ENCODE data around the gene KRTAP27-1. TPM values are rescaled to one million over a fixed set of nuclear protein-coding genes. Genes with fewer than 3 reads are reported as not detected.

KRTAP27-1 gene
- total and polyA plus RNA-seq, 7 donors, result not detected

DNA sequence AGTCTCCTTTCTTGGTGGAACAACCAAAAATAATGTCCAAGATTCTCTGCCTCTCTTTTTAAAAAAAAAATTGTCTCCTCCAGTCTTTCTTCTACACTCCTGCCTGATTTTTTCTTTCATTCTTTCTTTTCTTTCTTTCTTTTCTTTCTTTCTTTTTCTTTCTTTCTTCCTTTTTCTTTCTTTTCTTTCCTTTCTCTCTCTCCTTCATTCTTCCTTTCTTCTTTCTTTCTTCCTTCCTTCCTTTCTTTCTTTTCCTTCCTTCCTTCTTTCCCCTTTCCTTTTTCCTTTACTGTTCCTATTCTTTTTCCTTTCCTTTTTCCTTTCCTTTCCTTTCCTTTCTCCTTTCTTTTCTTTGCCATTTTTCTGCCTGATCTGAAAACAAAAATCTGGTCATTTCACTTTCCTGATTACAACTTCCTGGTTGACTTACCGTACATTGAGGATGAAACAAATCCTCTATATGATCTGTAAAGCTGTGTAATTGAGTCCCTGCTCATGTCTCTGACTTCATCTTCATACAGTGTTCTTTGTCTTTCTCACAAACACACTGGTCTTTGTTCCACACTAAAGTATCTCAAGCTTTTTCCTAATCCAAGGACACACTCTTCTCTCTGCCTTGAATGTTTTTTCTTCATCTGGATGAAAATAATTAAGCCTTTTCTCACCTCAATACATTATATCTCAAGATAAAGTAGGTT, 17.0 kb upstream of the KRTAP27-1 start:
- H3K4me3 ChIP-seq, result no peak overlapping the region
- 59 to 76% methylated on average over 1 of the region's 1 CpG for WGBS, 2 donors
- no peak for DNase-seq
- TF ChIP-seq, protein P1, sequence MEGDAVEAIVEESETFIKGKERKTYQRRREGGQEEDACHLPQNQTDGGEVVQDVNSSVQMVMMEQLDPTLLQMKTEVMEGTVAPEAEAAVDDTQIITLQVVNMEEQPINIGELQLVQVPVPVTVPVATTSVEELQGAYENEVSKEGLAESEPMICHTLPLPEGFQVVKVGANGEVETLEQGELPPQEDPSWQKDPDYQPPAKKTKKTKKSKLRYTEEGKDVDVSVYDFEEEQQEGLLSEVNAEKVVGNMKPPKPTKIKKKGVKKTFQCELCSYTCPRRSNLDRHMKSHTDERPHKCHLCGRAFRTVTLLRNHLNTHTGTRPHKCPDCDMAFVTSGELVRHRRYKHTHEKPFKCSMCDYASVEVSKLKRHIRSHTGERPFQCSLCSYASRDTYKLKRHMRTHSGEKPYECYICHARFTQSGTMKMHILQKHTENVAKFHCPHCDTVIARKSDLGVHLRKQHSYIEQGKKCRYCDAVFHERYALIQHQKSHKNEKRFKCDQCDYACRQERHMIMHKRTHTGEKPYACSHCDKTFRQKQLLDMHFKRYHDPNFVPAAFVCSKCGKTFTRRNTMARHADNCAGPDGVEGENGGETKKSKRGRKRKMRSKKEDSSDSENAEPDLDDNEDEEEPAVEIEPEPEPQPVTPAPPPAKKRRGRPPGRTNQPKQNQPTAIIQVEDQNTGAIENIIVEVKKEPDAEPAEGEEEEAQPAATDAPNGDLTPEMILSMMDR (IDR thresholded peaks at IDR 0.05), result no peak
- TF ChIP-seq EP300 (IDR thresholded peaks at IDR 0.05) (no peak), POLR2AphosphoS5 (IDR thresholded peaks at IDR 0.05) (no peak), POLR2A (IDR thresholded peaks at IDR 0.05) (no peak)
- H3K9me3 ChIP-seq, result no peaks in the 10 kb centered on the region
- H3K36me3 ChIP-seq, result no peaks in the 10 kb centered on the region
- intact Hi-C loops (cut with DNase I), result no loop called here
- no peaks in the 10 kb centered on the region for H3K4me1 ChIP-seq
- no peak overlapping the region for H3K27ac ChIP-seq
- no peaks in the 10 kb centered on the region for H3K27me3 ChIP-seq

DNA sequence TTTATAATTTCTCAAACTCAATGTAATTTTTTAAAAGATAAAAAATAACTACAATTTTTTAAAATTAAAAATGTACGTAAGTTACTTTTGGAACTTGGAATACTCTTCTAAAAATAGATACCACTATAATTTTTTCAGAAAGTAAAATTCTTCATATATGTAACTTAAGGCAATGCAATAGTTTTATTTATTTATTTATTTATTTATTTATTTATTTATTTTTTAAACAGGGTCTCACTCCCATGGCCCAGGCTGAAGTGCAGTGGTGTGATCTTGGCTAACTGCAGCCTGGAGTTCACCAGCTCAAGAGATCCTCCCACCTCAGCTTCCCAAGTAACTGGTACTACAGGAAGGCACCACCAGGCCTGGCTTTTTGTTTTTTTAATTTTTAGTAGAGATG, 14.0 kb upstream of the KRTAP27-1 start:
- intact Hi-C loops (cut with DNase I), result no loop called here
- WGBS, 2 donors, result 95 to 98% methylated on average over 1 of the region's 1 CpG
- no peaks in the 10 kb centered on the region for H3K4me1 ChIP-seq
- H3K9me3 ChIP-seq, result no peaks in the 10 kb centered on the region
- no peak overlapping the region for H3K27ac ChIP-seq
- no peak for DNase-seq
- H3K27me3 ChIP-seq, result no peaks in the 10 kb centered on the region
- no peak overlapping the region for H3K4me3 ChIP-seq
- no peaks in the 10 kb centered on the region for H3K36me3 ChIP-seq
- TF ChIP-seq, protein P1 (IDR thresholded peaks at IDR 0.05), result no peak
- no peak for TF ChIP-seq POLR2A (IDR thresholded peaks at IDR 0.05)
- TF ChIP-seq POLR2AphosphoS5 (IDR thresholded peaks at IDR 0.05), result no peak
- TF ChIP-seq EP300 (IDR thresholded peaks at IDR 0.05), result no peak

DNA sequence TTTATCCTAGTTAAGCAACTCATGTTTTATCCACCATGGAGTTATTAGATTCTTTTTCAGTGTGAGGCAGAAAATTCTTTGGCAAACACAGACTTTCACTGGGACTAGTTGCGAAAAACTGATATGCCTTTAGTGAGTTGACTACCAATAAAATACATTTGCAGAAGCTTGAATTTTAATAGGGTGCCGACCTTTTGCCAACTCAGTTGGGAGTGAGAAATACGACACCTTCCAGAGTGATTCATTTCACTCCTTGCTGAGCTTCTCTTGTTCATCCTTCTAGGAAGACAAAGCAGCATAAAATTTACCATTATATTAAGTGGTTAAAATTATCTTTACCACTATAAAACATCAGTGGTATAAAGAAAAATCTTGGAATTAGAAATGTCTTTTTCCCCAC, 12.1 kb upstream of the KRTAP27-1 start:
- 27 to 45% methylated on average over 3 of the region's 3 CpGs for WGBS, 2 donors
- Histone ChIP-seq H3K36me3 (no peaks in the 10 kb centered on the region), H3K27ac (no peak overlapping the region), H3K27me3 (no peaks in the 10 kb centered on the region), H3K4me1 (no peaks in the 10 kb centered on the region), H3K4me3 (no peak overlapping the region), H3K9me3 (no peaks in the 10 kb centered on the region)
- no peak for DNase-seq
- no peak for TF ChIP-seq POLR2AphosphoS5 (IDR thresholded peaks at IDR 0.05)
- TF ChIP-seq, protein P1 (IDR thresholded peaks at IDR 0.05), result no peak
- no peak for TF ChIP-seq POLR2A (IDR thresholded peaks at IDR 0.05)
- TF ChIP-seq EP300 (IDR thresholded peaks at IDR 0.05), result no peak
- intact Hi-C loops (cut with DNase I), result no loop called here

DNA sequence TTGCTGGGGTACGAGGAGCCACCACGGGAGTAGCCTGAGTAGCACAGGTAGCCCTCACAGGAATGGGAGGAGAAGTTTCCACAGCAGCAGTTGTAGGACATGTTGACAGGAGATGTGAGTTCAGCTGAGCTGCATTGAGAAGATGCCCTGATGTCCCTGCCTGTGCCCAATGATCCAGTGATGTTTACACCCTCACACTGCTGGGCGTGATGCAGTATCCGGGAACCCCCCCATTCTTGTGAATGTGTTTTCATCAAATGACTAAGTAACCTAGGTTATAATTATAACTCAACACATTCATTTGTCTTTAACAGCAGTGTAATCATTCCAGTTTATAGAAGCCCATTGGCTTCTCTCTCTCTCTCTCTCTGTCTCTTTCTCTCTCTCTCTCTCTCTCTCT, 11.0 kb upstream of the KRTAP27-1 start, which contains the start of gene KRTAP23-1:
Gene KRTAP23-1, minus strand, starts transcription at position 101 of the 400 bp plus-strand sequence. Its CDS starts 0 bp downstream, at position 101.
- intact Hi-C loops (cut with DNase I), result no loop called here
- no peaks in the 10 kb centered on the region for H3K9me3 ChIP-seq
- 86 to 89% methylated on average over 4 of the region's 4 CpGs for WGBS, 2 donors
- H3K27me3 ChIP-seq, result no peaks in the 10 kb centered on the region
- DNase-seq, result no peak
- TF ChIP-seq, protein P1 (IDR thresholded peaks at IDR 0.05), result no peak
- TF ChIP-seq POLR2A (IDR thresholded peaks at IDR 0.05) (no peak), EP300 (IDR thresholded peaks at IDR 0.05) (no peak), POLR2AphosphoS5 (IDR thresholded peaks at IDR 0.05) (no peak)
- H3K27ac ChIP-seq, result no peak within 1 kb of the TSS
- H3K4me3 ChIP-seq, result no peak within 1 kb of the TSS
- H3K4me1 ChIP-seq, result no peaks in the 10 kb centered on the region
- H3K36me3 ChIP-seq, result no peaks in the 10 kb centered on the region

DNA sequence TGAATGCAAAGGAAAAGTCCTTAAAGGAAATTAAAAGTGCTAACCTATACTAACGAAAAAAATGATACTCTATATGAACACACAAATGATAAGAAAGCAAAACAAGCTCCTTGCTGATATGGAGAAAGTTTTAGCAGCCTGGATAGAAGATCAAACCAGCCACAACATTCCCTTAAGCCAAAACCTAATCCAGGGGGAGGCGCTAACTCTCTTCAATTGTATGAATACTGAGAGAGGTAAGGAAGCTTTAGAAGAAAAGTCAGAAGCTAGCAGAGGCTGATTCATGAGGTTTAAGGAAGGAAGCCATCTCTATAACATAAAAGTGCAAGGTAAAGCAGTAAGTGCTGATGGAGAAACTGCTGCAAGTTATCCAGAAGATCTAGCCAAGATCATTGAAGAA, 7.5 kb upstream of the KRTAP27-1 start:
- Histone ChIP-seq H3K36me3 (no peaks in the 10 kb centered on the region), H3K9me3 (no peaks in the 10 kb centered on the region), H3K27ac (no peak overlapping the region), H3K4me3 (no peak overlapping the region), H3K27me3 (no peaks in the 10 kb centered on the region), H3K4me1 (no peaks in the 10 kb centered on the region)
- intact Hi-C loops (cut with DNase I), result no loop called here
- DNase-seq, result no peak
- 55 to 82% methylated on average over 2 of the region's 2 CpGs for WGBS, 2 donors
- TF ChIP-seq, protein P1 (IDR thresholded peaks at IDR 0.05), result no peak
- TF ChIP-seq EP300 (IDR thresholded peaks at IDR 0.05), result no peak
- TF ChIP-seq POLR2A (IDR thresholded peaks at IDR 0.05), result no peak
- TF ChIP-seq POLR2AphosphoS5 (IDR thresholded peaks at IDR 0.05), result no peak

Data from sigmoid colon (tissue), 7 donors.